ENCODE results near the gene POLR1A. TPM values are rescaled to one million over a fixed set of nuclear protein-coding genes. Genes with fewer than 3 reads are reported as not detected.

POLR1A gene
- total RNA-seq, 1 donor from 2014 or later: 17.2 TPM

GRCh38 chr2:85975581-85975980, 130.1 kb downstream of the POLR1A start:
- Histone ChIP-seq H3K4me3 (no peak overlapping the region), H3K4me1 (peaks cover 17% of the 10 kb centered on the region), H3K9me3 (no peaks in the 10 kb centered on the region), H3K27me3 (no peaks in the 10 kb centered on the region), H3K27ac (no peak overlapping the region), H3K36me3 (no peaks in the 10 kb centered on the region)
- TF ChIP-seq POLR2AphosphoS5 (IDR thresholded peaks at IDR 0.05; ENCODE audit: insufficient read depth in 1 of 2, low read depth in 1 of 2) (no peak), POLR2A (IDR thresholded peaks at IDR 0.05) (no peak)
- TF ChIP-seq, protein P1, sequence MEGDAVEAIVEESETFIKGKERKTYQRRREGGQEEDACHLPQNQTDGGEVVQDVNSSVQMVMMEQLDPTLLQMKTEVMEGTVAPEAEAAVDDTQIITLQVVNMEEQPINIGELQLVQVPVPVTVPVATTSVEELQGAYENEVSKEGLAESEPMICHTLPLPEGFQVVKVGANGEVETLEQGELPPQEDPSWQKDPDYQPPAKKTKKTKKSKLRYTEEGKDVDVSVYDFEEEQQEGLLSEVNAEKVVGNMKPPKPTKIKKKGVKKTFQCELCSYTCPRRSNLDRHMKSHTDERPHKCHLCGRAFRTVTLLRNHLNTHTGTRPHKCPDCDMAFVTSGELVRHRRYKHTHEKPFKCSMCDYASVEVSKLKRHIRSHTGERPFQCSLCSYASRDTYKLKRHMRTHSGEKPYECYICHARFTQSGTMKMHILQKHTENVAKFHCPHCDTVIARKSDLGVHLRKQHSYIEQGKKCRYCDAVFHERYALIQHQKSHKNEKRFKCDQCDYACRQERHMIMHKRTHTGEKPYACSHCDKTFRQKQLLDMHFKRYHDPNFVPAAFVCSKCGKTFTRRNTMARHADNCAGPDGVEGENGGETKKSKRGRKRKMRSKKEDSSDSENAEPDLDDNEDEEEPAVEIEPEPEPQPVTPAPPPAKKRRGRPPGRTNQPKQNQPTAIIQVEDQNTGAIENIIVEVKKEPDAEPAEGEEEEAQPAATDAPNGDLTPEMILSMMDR (IDR thresholded peaks at IDR 0.05): no peak
- no peak for DNase-seq (ENCODE audit: extremely low spot score in 2 of 2)
- intact Hi-C loops (cut with DNase I): no loop called here

DNA sequence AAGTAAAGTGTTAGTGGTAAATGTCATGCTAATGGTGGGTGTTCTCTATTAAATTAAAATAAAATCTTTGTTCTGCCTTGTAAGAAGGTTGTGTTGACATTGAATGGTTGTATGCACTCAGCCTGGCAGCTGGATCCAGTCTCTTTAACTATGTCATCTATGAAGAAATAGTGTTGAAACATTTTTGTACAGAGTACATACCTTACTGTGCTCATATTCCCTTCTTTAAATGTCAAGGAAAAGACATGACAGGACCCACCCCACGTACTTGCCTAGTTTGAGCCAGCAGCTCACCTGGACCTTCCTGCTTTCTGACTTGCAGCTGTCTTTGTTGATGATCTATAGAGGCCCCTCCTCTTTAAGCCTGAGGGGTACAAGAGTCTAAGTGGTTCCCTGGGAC, 131.3 kb downstream of the POLR1A start:
- Histone ChIP-seq H3K9me3 (no peaks in the 10 kb centered on the region), H3K36me3 (no peaks in the 10 kb centered on the region), H3K4me3 (no peak overlapping the region), H3K27ac (no peak overlapping the region), H3K4me1 (peaks cover 17% of the 10 kb centered on the region), H3K27me3 (no peaks in the 10 kb centered on the region)
- TF ChIP-seq POLR2A (IDR thresholded peaks at IDR 0.05): no peak
- TF ChIP-seq, protein P1 (IDR thresholded peaks at IDR 0.05): no peak
- TF ChIP-seq POLR2AphosphoS5 (IDR thresholded peaks at IDR 0.05; ENCODE audit: insufficient read depth in 1 of 2, low read depth in 1 of 2): no peak
- intact Hi-C loops (cut with DNase I): no loop called here
- no peak for DNase-seq (ENCODE audit: extremely low spot score in 2 of 2)

DNA sequence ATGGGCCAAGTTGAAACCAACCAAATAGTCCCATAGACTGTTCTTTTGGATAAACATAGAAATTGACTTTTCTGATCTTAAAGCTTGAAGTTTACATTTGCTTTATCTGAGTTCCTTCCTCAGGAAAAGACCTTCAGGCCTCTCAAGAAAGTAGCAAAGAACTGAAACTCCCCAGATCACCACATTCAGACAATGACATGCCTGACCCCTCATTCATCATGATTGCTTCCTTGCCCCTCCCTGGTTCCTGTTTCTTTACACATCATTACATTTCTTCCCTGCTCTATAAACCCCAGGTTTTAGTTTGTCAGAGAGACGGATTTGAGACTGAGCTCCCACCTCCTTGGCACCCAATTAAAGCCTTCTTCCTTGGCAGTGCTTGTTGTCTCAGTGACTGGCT, 133.3 kb downstream of the POLR1A start:
- TF ChIP-seq POLR2AphosphoS5 (IDR thresholded peaks at IDR 0.05; ENCODE audit: insufficient read depth in 1 of 2, low read depth in 1 of 2): no peak
- TF ChIP-seq, protein P1 (IDR thresholded peaks at IDR 0.05): no peak
- TF ChIP-seq POLR2A (IDR thresholded peaks at IDR 0.05): no peak
- intact Hi-C loops (cut with DNase I): no loop called here
- no peak for DNase-seq (ENCODE audit: extremely low spot score in 2 of 2)
- Histone ChIP-seq H3K27me3 (no peaks in the 10 kb centered on the region), H3K36me3 (no peaks in the 10 kb centered on the region), H3K4me3 (no peak overlapping the region), H3K9me3 (no peaks in the 10 kb centered on the region), H3K4me1 (peaks cover 17% of the 10 kb centered on the region), H3K27ac (no peak overlapping the region)

DNA sequence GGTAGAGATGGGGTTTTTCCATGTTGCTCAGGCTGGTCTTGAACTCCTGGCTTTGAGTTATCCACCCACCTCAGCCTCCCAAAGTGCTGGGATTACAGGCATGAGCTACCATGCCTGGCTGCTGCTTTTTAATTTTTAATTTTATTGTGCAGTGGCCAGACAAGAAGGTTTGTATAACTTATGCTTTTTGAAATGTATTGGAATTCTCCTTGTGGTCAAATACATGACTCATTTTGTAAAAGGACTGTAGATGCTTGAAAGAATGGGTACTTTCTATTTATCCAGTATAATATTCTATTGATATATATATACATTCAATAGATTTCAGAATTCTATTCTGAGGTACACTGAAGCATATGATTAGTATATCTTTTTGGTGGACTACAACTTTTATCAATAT, 134.3 kb downstream of the POLR1A start:
- DNase-seq (ENCODE audit: extremely low spot score in 2 of 2): no peak
- Histone ChIP-seq H3K36me3 (no peaks in the 10 kb centered on the region), H3K27ac (no peak overlapping the region), H3K27me3 (no peaks in the 10 kb centered on the region), H3K9me3 (no peaks in the 10 kb centered on the region), H3K4me1 (peaks cover 17% of the 10 kb centered on the region), H3K4me3 (no peak overlapping the region)
- intact Hi-C loops (cut with DNase I): no loop called here
- TF ChIP-seq POLR2A (IDR thresholded peaks at IDR 0.05): no peak
- TF ChIP-seq POLR2AphosphoS5 (IDR thresholded peaks at IDR 0.05; ENCODE audit: insufficient read depth in 1 of 2, low read depth in 1 of 2): no peak

Small RNA genes lying within 50 kb of the gene (small RNA-seq; reads per million reads assigned to genes)
- 6,379 reads per million, percentile 100 among the genes with 10 or more reads in this experiment for gene SNORD94

Other genes with a start within 250 kb of the POLR1A start
- gene ST3GAL5, start 216.9 kb downstream of the POLR1A start, total RNA-seq: 16.2 TPM
- gene PTCD3, start 349 bp upstream of the POLR1A start, total RNA-seq: 61.6 TPM
- gene IMMT, start 89.6 kb upstream of the POLR1A start, total RNA-seq: 51.8 TPM
- gene MRPL35, start 93.6 kb upstream of the POLR1A start, total RNA-seq: 11.0 TPM
- 13.5 TPM for gene REEP1, start 231.7 kb upstream of the POLR1A start, total RNA-seq